GM19193 (cell line): ENCODE measurements around the gene DUSP14.

Source experiments
- POLR2A ChIP-seq: IDR thresholded peaks from 4 replicates; pipeline ENCODE4 v1.6.1; 2011; ENCODE audit not compliant: insufficient read depth, insufficient read length; ENCODE audit errors: extremely low read depth

Gene DUSP14

GRCh38 chr17:37558299-37558698 is 68.6 kb downstream of the DUSP14 start:
- no peak for TF ChIP-seq POLR2A

GRCh38 chr17:37562016-37562745 is 72.5 kb downstream of the DUSP14 start:
- no peak for TF ChIP-seq POLR2A
